NCI-H187 treated with DMSO at 0.1 percent for 48 hours (cell line): ENCODE data around the gene AFDN.

ENCODE experiments used
- DNase-seq: peaks from one replicate; lab custom pipeline; 2025; lab: John Stamatoyannopoulos, UW

Gene AFDN

GRCh38 chr6:167866642-167867041 is 39.9 kb downstream of the AFDN start:
- no peak for DNase-seq

- DNase-seq: no peak
These were observed 43.6 kb downstream of the AFDN start for GRCh38 chr6:167870321-167870720.

DNA sequence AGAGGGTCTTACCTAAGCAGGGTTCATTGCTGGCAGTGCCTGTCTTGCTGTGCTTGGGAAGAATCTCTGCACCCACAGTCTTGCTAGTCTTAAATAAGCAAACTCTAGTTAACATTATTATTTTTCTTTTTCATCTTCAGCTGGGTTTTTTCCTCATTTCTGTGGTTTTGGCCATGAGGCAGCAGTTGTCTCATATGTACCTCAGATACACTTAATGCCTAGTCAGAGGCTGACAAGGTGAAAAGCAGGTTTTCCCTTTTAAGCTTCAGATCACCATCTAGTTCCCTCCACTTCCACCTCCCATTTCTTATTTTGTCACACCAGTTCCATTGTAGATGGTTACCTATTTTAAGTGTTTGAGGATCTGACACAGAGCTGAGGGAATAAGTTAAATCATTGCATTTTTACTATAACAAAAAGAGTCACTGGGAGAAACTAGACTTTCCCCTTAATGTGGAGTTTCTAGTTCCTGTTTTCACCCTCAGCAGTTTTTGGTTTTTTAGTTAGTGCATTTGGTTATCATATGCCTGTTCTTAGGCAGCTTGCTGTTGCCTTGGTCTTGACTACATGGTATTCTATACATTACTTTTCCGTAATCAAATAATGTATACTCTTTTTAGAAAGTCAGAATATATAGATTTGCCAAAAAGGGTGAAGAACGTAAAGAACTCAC is 46.0 kb downstream of the AFDN start:
- DNase-seq: no peak

- no peak for DNase-seq
These were observed 51.5 kb downstream of the AFDN start for GRCh38 chr6:167877994-167878779.

- DNase-seq: no peak
These were observed 52.9 kb downstream of the AFDN start for GRCh38 chr6:167879612-167880011.

DNA sequence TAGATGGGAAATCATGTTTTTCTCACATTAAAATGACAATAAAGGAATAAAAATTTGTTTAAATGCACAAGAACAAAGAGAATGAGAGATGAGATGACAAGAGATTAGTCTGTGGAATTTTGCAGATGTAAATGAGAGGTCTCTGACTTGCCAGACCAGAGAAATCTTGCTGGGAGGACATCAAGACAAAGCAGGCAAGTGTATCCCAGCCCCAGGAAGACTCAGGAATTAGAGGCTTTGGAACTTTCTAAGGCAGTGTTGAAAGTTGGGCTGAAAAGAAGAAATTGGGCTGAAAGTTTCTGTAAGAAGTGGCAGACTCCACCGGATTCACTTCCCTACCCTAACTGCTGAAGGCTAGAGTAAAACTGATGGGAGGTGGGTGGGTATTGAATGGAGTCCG is 54.6 kb downstream of the AFDN start:
- no peak for DNase-seq

GRCh38 chr6:167882244-167882643 is 55.5 kb downstream of the AFDN start:
- DNase-seq: no peak

- no peak for DNase-seq
These were observed 61.4 kb downstream of the AFDN start for GRCh38 chr6:167888098-167888497.

- no peak for DNase-seq
These were observed 66.4 kb downstream of the AFDN start for GRCh38 chr6:167892835-167893815.

DNA sequence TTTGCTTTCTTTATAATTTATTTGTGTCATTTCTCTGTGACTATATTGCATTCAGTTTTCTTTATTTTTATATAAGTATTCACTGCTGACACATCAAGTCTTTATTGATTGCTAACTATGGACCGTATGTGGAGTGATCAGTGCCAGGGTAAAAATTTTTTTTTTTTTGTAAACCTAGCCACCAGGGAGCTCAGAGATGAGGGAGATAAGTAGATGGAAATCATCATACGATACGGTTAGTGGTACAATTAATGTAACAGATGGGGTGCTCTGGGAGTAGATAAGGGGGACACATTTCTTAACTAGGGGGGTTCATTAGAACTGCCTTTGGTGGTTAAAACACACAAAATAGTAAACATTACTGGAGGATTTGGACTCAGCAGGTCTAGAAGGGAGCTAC is 68.3 kb downstream of the AFDN start:
- no peak for DNase-seq

DNA sequence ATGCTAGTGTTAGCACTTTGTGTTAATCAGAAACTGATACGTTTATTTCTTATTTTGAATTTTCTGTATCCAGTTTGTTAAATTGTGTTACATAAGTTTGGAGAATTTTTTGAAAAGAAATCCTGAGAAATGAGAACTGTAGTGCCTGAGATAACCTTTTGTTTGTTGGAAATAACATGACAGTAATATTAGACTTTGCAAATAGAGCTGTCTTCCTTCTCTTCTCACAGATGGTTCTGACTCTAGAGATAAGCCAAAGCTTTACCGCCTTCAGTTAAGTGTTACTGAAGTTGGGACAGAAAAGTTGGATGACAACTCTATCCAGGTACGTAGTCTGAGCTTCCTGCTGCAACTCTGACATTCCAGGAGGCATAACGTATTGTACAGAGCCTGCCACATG is 69.9 kb downstream of the AFDN start:
- DNase-seq: no peak

DNA sequence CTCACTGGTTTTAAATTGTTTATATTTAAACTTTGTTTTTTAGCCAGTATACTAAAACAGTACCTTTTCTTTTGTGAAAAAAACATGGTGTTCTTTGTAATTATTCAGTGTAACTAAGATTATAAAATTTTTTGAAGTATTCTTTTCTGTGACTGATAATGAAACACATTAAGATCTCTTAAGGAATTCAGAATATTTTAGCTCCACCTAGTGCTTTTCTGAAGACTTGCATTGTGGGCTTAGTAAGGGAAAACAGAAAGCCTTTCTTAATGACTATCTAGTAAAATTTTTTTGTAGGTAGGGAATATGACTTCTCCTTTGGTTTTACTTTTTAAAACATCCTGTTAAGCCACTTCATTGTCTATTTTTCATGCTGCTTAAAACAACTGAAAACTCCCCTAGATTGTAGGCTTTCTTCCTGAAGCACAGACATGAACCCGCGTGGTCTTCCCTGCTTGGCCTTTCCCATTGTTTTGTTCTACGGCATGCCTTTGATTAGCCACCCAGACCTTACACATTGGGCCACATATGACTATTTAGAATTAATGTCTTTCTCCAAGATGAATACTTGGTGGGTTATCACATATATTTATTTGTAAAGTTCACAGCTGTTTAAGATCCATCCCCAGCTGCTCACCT is 72.1 kb downstream of the AFDN start:
- DNase-seq: no peak

DNA sequence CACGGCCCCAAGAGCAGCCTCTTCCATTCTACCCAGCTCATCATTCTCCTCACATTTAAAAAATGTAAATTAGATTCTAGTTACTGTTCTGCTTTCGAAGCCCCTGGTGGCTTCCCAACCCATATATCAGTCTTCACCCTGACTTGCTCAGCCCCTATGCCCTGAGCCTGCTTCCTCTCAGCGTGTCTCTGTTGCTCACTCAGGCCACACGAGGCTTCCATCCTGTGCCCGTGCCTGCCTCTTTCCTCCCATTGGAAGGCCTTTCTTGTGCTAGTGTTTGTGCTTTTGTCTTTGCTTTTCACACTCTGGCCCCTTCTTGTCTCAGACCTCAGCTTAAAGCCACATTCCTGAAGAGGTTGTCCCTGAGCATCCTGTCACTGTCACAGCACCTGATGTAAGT is 78.1 kb downstream of the AFDN start:
- DNase-seq: no peak

DNA sequence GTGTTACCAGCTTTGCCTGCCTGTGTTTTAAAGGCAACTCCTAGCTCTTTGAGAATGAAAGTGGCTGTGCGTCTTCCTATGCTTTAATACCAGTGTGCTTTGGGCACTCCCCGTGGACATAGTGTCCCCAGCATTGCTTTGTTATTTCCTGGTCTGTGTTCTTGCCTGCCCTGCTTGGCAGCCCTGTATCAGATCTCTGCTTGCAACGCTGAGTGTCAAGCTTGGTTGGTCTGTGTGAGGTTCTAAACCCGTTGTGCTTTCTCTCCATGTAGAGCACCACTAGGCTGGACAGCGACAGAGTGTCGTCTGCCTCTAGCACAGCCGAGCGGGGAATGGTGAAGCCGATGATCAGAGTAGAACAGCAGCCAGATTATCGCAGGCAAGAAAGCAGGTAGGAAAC is 80.2 kb downstream of the AFDN start:
- no peak for DNase-seq

DNA sequence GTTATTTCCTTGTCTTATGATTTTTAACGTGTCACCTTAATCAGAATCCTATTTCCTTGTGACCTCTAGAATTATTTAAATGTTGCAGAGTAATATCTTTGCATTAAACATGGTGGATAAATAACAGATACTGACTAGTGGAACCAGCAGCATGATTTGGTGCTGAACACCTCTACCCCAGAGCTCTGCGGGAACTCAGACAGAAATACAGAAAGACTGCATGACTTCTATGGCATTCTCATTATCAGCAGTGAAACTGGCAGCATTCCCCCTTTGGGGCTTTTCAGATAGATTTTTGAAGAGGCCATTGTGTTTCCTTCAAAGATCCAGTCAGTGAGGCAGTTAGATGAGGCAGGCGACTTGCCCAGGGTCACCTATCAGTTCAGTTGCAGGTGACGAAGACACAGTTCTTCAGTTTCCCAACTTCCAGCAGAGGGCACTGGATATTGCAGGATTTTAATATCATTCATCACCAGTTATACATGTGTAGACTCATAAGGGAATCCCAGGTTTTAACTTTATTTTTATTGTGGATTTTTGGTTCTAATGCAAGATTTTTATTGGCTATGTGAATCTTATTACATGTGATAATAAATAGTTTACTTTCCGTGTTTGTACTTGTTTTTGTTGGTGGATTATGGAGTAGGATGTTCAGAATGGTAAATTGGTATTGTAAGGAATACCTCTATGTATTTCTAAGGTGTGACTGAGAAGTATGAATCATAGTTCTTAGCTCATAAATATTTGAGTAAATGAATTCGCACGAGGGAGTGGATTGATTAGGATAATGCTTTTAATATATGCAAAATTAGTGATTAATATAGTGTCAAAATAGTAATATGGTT is 81.3 kb downstream of the AFDN start:
- no peak for DNase-seq

- DNase-seq: no peak
These were observed 83.3 kb downstream of the AFDN start for GRCh38 chr6:167910007-167910406.

- DNase-seq: no peak
These were observed 83.9 kb downstream of the AFDN start for GRCh38 chr6:167910652-167911051.

DNA sequence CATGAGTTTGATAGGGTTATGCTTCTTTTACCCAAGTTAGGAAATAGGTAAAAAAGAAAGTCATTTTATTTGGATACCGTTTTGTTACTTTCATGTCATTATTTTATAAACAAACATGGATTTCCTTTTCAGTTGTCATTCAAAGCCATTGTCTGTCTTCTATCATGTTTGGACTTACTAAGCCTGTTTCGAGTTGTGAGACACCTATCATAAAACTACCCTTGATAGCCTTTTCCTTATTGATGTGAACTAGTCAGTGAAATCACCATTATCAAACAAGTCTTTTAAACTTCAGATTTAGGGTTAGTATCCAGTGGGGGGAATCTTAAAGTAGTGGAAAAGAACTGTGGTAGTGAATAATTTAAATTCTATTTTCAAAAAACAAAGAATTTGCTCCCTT is 85.8 kb downstream of the AFDN start:
- DNase-seq: no peak

DNA sequence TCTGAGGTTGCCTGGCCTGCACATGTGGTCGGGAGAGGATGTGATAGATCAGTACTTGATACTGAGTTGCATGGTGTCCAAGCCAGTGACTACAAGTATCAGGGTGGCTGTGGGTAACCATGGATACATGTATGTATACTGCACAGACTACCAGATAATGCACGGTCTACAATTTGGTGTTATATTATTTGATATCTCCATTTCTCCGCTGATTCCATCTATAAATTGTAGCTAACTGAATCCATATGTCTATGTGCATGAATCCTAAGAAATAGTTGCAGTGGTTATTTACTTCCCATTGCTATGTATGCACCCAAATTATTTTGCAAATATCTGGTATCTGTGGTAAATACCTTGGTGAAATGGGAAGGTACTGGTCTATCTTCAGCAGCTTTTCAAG is 87.0 kb downstream of the AFDN start:
- no peak for DNase-seq

- no peak for DNase-seq
These were observed 88.4 kb downstream of the AFDN start for GRCh38 chr6:167915139-167915538.

DNA sequence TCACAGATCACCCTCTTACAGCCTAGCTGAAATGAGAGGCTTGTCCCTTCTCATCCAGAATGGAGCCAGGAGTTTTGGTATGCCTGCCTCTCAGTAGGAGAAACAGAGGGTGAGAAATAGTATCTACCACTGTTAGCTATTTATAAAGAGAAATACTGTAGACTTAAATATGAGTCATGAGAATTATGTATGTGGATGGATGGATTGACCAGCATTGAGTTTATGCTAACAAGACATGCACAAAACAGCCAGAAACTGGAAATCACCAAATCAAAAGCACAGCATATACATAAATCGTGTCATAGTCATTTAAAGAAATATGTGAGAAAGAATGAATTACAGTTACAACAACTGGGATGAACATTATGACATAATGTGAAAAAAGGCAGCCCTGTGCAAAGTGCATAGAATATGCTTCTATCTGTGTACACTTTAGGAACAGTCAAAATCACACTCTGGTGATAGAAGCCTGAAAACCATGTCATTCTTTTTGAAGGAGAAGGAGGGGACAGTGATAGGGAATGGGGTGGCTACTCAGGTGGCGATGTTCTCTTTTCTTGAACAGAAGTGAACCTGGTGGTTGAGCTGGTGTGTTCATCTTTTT is 90.9 kb downstream of the AFDN start:
- DNase-seq: no peak
